ENCODE measurements around the gene SIVA1. TPM values are rescaled to one million over a fixed set of nuclear protein-coding genes. Genes with fewer than 3 reads are reported as not detected.

SIVA1 gene
- total and polyA plus RNA-seq, 9 of the 15 experiments (the other 6 are each of a cell fraction or from before 2014, with no cell fraction given) = 4.2 to 186 (median 54.2) TPM

DNA sequence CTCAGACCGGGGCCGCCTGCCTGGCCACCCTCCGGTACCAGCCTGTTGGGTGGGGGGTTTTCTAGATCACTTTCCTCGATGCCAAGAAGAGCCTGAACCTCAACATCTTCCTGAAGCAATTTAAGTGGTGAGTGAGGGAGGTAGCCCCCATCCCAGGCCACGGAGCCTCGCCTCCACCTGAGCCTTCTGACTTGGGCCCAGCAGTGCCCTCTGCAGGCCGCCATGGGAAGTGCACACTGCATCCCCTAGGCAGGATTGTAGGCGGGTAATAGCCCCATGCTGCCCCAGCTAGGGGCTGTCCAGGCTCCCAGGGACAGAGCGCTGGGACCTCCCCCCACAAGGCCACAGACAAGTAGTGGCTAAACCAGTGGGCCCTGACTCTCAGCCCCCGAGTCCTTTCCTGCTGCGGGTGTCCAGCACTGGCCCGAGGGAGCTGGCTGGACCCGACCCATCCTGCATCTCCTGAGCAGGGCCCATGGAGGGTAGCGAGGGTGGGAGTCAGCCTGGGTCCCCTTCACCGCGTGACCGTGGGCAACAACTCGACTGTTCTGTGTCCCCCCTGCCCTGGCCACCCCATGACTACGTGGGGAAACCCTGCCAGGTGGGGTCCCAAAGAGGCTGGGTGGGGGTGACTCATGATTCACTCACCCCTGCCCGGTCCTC lies 44.2 kb upstream of the SIVA1 start (continued):
- TF ChIP-seq, protein P1, sequence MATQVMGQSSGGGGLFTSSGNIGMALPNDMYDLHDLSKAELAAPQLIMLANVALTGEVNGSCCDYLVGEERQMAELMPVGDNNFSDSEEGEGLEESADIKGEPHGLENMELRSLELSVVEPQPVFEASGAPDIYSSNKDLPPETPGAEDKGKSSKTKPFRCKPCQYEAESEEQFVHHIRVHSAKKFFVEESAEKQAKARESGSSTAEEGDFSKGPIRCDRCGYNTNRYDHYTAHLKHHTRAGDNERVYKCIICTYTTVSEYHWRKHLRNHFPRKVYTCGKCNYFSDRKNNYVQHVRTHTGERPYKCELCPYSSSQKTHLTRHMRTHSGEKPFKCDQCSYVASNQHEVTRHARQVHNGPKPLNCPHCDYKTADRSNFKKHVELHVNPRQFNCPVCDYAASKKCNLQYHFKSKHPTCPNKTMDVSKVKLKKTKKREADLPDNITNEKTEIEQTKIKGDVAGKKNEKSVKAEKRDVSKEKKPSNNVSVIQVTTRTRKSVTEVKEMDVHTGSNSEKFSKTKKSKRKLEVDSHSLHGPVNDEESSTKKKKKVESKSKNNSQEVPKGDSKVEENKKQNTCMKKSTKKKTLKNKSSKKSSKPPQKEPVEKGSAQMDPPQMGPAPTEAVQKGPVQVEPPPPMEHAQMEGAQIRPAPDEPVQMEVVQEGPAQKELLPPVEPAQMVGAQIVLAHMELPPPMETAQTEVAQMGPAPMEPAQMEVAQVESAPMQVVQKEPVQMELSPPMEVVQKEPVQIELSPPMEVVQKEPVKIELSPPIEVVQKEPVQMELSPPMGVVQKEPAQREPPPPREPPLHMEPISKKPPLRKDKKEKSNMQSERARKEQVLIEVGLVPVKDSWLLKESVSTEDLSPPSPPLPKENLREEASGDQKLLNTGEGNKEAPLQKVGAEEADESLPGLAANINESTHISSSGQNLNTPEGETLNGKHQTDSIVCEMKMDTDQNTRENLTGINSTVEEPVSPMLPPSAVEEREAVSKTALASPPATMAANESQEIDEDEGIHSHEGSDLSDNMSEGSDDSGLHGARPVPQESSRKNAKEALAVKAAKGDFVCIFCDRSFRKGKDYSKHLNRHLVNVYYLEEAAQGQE (IDR thresholded peaks at IDR 0.05; ENCODE audit: borderline replicate concordance) = peak; percentile 78
- TF ChIP-seq, protein P1 (CRISPR knock-in tag; IDR thresholded peaks at IDR 0.05; ENCODE audit: low read depth) = no peak
- TF ChIP-seq HMGN3 (IDR thresholded peaks at IDR 0.05; ENCODE audit: borderline replicate concordance, extremely low read depth, insufficient read length, low read depth, low read length) = peak; percentile 2
- TF ChIP-seq, protein P2, sequence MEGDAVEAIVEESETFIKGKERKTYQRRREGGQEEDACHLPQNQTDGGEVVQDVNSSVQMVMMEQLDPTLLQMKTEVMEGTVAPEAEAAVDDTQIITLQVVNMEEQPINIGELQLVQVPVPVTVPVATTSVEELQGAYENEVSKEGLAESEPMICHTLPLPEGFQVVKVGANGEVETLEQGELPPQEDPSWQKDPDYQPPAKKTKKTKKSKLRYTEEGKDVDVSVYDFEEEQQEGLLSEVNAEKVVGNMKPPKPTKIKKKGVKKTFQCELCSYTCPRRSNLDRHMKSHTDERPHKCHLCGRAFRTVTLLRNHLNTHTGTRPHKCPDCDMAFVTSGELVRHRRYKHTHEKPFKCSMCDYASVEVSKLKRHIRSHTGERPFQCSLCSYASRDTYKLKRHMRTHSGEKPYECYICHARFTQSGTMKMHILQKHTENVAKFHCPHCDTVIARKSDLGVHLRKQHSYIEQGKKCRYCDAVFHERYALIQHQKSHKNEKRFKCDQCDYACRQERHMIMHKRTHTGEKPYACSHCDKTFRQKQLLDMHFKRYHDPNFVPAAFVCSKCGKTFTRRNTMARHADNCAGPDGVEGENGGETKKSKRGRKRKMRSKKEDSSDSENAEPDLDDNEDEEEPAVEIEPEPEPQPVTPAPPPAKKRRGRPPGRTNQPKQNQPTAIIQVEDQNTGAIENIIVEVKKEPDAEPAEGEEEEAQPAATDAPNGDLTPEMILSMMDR (IDR thresholded peaks at IDR 0.05 in 2 of 3, conservative IDR thresholded peaks at IDR 0.05 in 1 of 3; ENCODE audit: insufficient read depth in 2 of 3, low read depth in 1 of 3, low read length in 3 of 3) = peak; percentile 87 to 88 (median 88)
- TF ChIP-seq PYGO2 (tag; IDR thresholded peaks at IDR 0.05) = no peak
- no peak for TF ChIP-seq POLR2A (conservative IDR thresholded peaks at IDR 0.05)
- peak; percentile 59 for TF ChIP-seq SMC3 (conservative IDR thresholded peaks at IDR 0.05; ENCODE audit: insufficient read depth, low read depth, low read length)
- 0 out of 2 replicates have a peak, but pooled peaks have one; percentile 19 for TF ChIP-seq RB1 (IDR thresholded peaks at IDR 0.05; ENCODE audit: low read depth)
- TF ChIP-seq, protein P3, sequence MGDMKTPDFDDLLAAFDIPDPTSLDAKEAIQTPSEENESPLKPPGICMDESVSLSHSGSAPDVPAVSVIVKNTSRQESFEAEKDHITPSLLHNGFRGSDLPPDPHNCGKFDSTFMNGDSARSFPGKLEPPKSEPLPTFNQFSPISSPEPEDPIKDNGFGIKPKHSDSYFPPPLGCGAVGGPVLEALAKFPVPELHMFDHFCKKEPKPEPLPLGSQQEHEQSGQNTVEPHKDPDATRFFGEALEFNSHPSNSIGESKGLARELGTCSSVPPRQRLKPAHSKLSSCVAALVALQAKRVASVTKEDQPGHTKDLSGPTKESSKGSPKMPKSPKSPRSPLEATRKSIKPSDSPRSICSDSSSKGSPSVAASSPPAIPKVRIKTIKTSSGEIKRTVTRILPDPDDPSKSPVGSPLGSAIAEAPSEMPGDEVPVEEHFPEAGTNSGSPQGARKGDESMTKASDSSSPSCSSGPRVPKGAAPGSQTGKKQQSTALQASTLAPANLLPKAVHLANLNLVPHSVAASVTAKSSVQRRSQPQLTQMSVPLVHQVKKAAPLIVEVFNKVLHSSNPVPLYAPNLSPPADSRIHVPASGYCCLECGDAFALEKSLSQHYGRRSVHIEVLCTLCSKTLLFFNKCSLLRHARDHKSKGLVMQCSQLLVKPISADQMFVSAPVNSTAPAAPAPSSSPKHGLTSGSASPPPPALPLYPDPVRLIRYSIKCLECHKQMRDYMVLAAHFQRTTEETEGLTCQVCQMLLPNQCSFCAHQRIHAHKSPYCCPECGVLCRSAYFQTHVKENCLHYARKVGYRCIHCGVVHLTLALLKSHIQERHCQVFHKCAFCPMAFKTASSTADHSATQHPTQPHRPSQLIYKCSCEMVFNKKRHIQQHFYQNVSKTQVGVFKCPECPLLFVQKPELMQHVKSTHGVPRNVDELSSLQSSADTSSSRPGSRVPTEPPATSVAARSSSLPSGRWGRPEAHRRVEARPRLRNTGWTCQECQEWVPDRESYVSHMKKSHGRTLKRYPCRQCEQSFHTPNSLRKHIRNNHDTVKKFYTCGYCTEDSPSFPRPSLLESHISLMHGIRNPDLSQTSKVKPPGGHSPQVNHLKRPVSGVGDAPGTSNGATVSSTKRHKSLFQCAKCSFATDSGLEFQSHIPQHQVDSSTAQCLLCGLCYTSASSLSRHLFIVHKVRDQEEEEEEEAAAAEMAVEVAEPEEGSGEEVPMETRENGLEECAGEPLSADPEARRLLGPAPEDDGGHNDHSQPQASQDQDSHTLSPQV (IDR thresholded peaks at IDR 0.05) = no peak
- no peak for TF ChIP-seq ZNF354B (CRISPR knock-in tag; IDR thresholded peaks at IDR 0.05)
- TF ChIP-seq, protein P4, sequence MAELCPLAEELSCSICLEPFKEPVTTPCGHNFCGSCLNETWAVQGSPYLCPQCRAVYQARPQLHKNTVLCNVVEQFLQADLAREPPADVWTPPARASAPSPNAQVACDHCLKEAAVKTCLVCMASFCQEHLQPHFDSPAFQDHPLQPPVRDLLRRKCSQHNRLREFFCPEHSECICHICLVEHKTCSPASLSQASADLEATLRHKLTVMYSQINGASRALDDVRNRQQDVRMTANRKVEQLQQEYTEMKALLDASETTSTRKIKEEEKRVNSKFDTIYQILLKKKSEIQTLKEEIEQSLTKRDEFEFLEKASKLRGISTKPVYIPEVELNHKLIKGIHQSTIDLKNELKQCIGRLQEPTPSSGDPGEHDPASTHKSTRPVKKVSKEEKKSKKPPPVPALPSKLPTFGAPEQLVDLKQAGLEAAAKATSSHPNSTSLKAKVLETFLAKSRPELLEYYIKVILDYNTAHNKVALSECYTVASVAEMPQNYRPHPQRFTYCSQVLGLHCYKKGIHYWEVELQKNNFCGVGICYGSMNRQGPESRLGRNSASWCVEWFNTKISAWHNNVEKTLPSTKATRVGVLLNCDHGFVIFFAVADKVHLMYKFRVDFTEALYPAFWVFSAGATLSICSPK (IDR thresholded peaks at IDR 0.05; ENCODE audit: borderline replicate concordance) = no peak

All from K562 (cell line).